Left forelimb (tissue), 1 donor: ENCODE data around the gene LYSET.
A peak's percentile ranks its signal among the peaks of the same experiment; 100 is the strongest.
"Not testable (repeated sequence)": the region's sequence is repeated elsewhere in the genome, so short reads cannot be mapped to it uniquely, and the experiment has no call there.

Experiments used
- DNase-seq: peaks from one replicate; pipeline ENCODE4 v3.0.0-alpha.2; 2018; ENCODE audit warnings: low spot score

The LYSET gene

GRCh38 chr14:93184391-93185348, at the start of gene LYSET, which contains the start of gene MOAP1:
LYSET (plus strand) TSS chr14:93185317; CDS start chr14:93185406, 89 bp downstream.
MOAP1 (minus strand) TSS chr14:93184897; CDS start chr14:93184242, 655 bp downstream.
- peak; percentile 94 for DNase-seq

- DNase-seq = no peak
Measured at GRCh38 chr14:93135399-93135798, 49.7 kb upstream of the LYSET start.

- no peak for DNase-seq
Measured at GRCh38 chr14:93136009-93136408, 49.1 kb upstream of the LYSET start.

- not testable (repeated sequence) for DNase-seq
Measured at GRCh38 chr14:93136508-93136907, 48.6 kb upstream of the LYSET start.

GRCh38 chr14:93137864-93138263, 47.3 kb upstream of the LYSET start:
- DNase-seq = no peak

GRCh38 chr14:93142854-93143652, 42.1 kb upstream of the LYSET start:
- DNase-seq = no peak

GRCh38 chr14:93146119-93146518, 39.0 kb upstream of the LYSET start:
- no peak for DNase-seq

GRCh38 chr14:93148979-93149378, 36.1 kb upstream of the LYSET start:
- DNase-seq = no peak

- no peak for DNase-seq
Measured at GRCh38 chr14:93150227-93151208, 34.6 kb upstream of the LYSET start.

- DNase-seq = no peak
Measured at GRCh38 chr14:93153121-93153520, 32.0 kb upstream of the LYSET start.

- no peak for DNase-seq
Measured at GRCh38 chr14:93155667-93156066, 29.4 kb upstream of the LYSET start.

GRCh38 chr14:93156693-93157369, 28.3 kb upstream of the LYSET start:
- no peak for DNase-seq

GRCh38 chr14:93158349-93158748, 26.8 kb upstream of the LYSET start:
- DNase-seq = not testable (repeated sequence)

GRCh38 chr14:93159625-93160352, 25.3 kb upstream of the LYSET start:
- not testable (repeated sequence) for DNase-seq

- DNase-seq = no peak
Measured at GRCh38 chr14:93160353-93160801, 24.7 kb upstream of the LYSET start.

GRCh38 chr14:93161411-93161940, 23.6 kb upstream of the LYSET start:
- no peak for DNase-seq

GRCh38 chr14:93163564-93163963, 21.6 kb upstream of the LYSET start:
- no peak for DNase-seq

GRCh38 chr14:93165271-93166265, 19.5 kb upstream of the LYSET start:
- not testable (repeated sequence) for DNase-seq
